ENCODE data around the gene IGFBP1. TPM values are rescaled to one million over a fixed set of nuclear protein-coding genes. Genes with fewer than 3 reads are reported as not detected.

The IGFBP1 gene
- total and polyA plus RNA-seq, 2 of the 13 experiments (the other 11 are each of a cell fraction or from before 2014, with no cell fraction given): 5.4 to 885 TPM

GRCh38 chr7:45881759-45882464, 6.4 kb upstream of the IGFBP1 start (continued):
- no peak; the same call in 1 of the 2 replicates for TF ChIP-seq ZSCAN5A (CRISPR knock-in tag; IDR thresholded peaks at IDR 0.05; ENCODE audit: borderline replicate concordance)
- TF ChIP-seq NR2F2 (IDR thresholded peaks at IDR 0.05; ENCODE audit: borderline replicate concordance, low read depth): no peak
- peak; percentile 93 for TF ChIP-seq FOXK2 (IDR thresholded peaks at IDR 0.05)
- TF ChIP-seq NR0B2 (CRISPR knock-in tag; IDR thresholded peaks at IDR 0.05): peak; percentile 30; the same call in 1 of the 2 replicates
- peak; percentile 78; the same call in 1 of the 2 replicates for TF ChIP-seq ZNF589 (CRISPR knock-in tag; conservative IDR thresholded peaks at IDR 0.05)
- TF ChIP-seq MYC (CRISPR knock-in tag; IDR thresholded peaks at IDR 0.05; ENCODE audit: borderline replicate concordance): peak; percentile 75; the same call in 1 of the 2 replicates
- peak; percentile 92 for TF ChIP-seq SIX1 (CRISPR knock-in tag; IDR thresholded peaks at IDR 0.05; ENCODE audit: borderline replicate concordance)
- peak; percentile 96 for TF ChIP-seq SOX13 (IDR thresholded peaks at IDR 0.05)
- TF ChIP-seq SOX13 (CRISPR knock-in tag; conservative IDR thresholded peaks at IDR 0.05 in 1 of 2, IDR thresholded peaks at IDR 0.05 in 1 of 2): peak in 1 of 2 experiments; percentile 99; a peak in 2 of 4 replicates
- TF ChIP-seq BCL3 (CRISPR knock-in tag; IDR thresholded peaks at IDR 0.05): peak; percentile 79
- TF ChIP-seq ZNF383 (CRISPR knock-in tag; IDR thresholded peaks at IDR 0.05; ENCODE audit: borderline replicate concordance): no peak
- no peak for TF ChIP-seq U2AF1 (optimal IDR thresholded peaks at IDR 0.05; ENCODE audit: low read depth, low read length)
- TF ChIP-seq ADNP (CRISPR knock-in tag; IDR thresholded peaks at IDR 0.05): peak; percentile 92
- TF ChIP-seq CTCF (CRISPR knock-in tag; IDR thresholded peaks at IDR 0.05): peak; percentile 20; the same call in 1 of the 2 replicates
- peak; percentile 98 for TF ChIP-seq DDIT3 (CRISPR knock-in tag; IDR thresholded peaks at IDR 0.05)
- no peak; the same call in 1 of the 2 replicates for TF ChIP-seq MBNL3 (CRISPR knock-in tag; conservative IDR thresholded peaks at IDR 0.05)
- TF ChIP-seq RXRA (CRISPR knock-in tag; IDR thresholded peaks at IDR 0.05): peak; percentile 91
- no peak for TF ChIP-seq ZNF567 (CRISPR knock-in tag; IDR thresholded peaks at IDR 0.05; ENCODE audit: borderline replicate concordance)
- peak; percentile 79; the same call in 1 of the 2 replicates for TF ChIP-seq ZNF451 (CRISPR knock-in tag; IDR thresholded peaks at IDR 0.05)
- TF ChIP-seq CREBL2 (CRISPR knock-in tag; IDR thresholded peaks at IDR 0.05; ENCODE audit: borderline replicate concordance): peak; percentile 35; the same call in 1 of the 2 replicates
- TF ChIP-seq U2AF2 (IDR thresholded peaks at IDR 0.05; ENCODE audit: low read depth, low read length): no peak
- TF ChIP-seq THAP8 (CRISPR knock-in tag; IDR thresholded peaks at IDR 0.05; ENCODE audit: borderline replicate concordance): no peak
- peak; percentile 93; the same call in 1 of the 2 replicates for TF ChIP-seq ZMAT3 (CRISPR knock-in tag; conservative IDR thresholded peaks at IDR 0.05)

Data from HepG2 (cell line).